Heart right ventricle (tissue), 16 donors: ENCODE measurements around the gene GGT6. TPM values are rescaled to one million over a fixed set of nuclear protein-coding genes. Genes with fewer than 3 reads are reported as not detected.

Experiments used
- ATAC-seq, 8 donors: fragments of 200-7000 bp; cut with Tn5 transposase; one replicate each; pipeline ENCODE4 v1.9.1; 2020; ENCODE audit warnings: mild to moderate bottlenecking in 8 of 8, moderate library complexity in 8 of 8, moderate number of reproducible peaks in 1 of 8
- DNase-seq, 2 donors: peaks; one replicate each; pipeline ENCODE4 v3.0.0-alpha.2; 2020
- H3K27ac ChIP-seq, 10 donors: fragments of 200-600 bp; sonication (generic) in 2 of 10; one replicate each; pipeline versions ENCODE4 v1.5.0 to v1.8.0; 2020 to 2022; ENCODE audit warnings: mild to moderate bottlenecking in 3 of 10
- H3K27me3 ChIP-seq, 7 donors: fragments of 200-600 bp; one replicate each; pipeline ENCODE4 v1.8.0; 2021 to 2022; ENCODE audit warnings: mild to moderate bottlenecking in 2 of 7
- H3K36me3 ChIP-seq, 9 donors: fragments of 200-600 bp; sonication (generic) in 1 of 9; one replicate each; pipeline versions ENCODE4 v1.5.0 to v1.8.0; 2020 to 2022; ENCODE audit warnings: mild to moderate bottlenecking in 2 of 9
- H3K4me1 ChIP-seq, 9 donors: fragments of 200-600 bp; sonication (generic) in 1 of 9; one replicate each; pipeline versions ENCODE4 v1.5.0 to v1.8.0; 2020 to 2022; ENCODE audit warnings: mild to moderate bottlenecking in 4 of 9
- H3K4me3 ChIP-seq, 10 donors: fragments of 200-600 bp; sonication (generic) in 2 of 10; one replicate each; pipeline versions ENCODE4 v1.5.0 to v1.8.0; 2020 to 2022; ENCODE audit warnings: mild to moderate bottlenecking in 7 of 10, moderate library complexity in 2 of 10
- H3K9me3 ChIP-seq, 11 donors: fragments of 200-600 bp in 10 of 11; sonication (generic) in 2 of 11; one replicate each; pipeline versions ENCODE4 v1.5.0 to v1.8.0; 2013 to 2022; ENCODE audit warnings: mild to moderate bottlenecking in 2 of 11, control low read depth in 1 of 11, moderate library complexity in 1 of 11
- WGBS, 2 donors: extraction: QIAGEN DNeasy Blood & Tissue Kit; methylation state at CpG; one replicate each; pipeline ENCODE4 v1.1.7; 2013; ENCODE audit warnings: inconsistent platforms in 1 of 2; 5-methylcytosine and 5-hydroxymethylcytosine counted together
- intact Hi-C, 10 donors: fragments of 100-400 bp; cut with DNase I; formaldehyde crosslinking; loops; one replicate each; pipeline versions ENCODE4 v1.11.1 to v1.14.2; 2022
- polyA plus RNA-seq, 2 donors: library from polyadenylated mRNA; stranded (reverse); fragments of 200-250 nt; gene quantifications; one replicate each; pipeline ENCODE4 v1.2.3, GENCODE V29; 2013
- total RNA-seq, 10 donors: library from RNA; stranded (reverse); fragmentation: NEBNext Ultra II Directional in 3 of 10; extraction: Animal tissue kit (Norgen Biotek cat#: 25700) in 3 of 10; gene quantifications; one replicate each; pipeline versions ENCODE4 v1.2.1 to v1.2.4, GENCODE V29; 2021 to 2023
- TF ChIP-seq, protein P1 (sequence below), 9 donors: fragments of 200-600 bp; sonication (generic) in 2 of 9; IDR thresholded peaks; one replicate each; pipeline versions ENCODE4 v1.5.0 to v1.8.0; 2021 to 2022; ENCODE audit warnings: antibody characterized with exemption in 9 of 9, mild to moderate bottlenecking in 5 of 9, moderate library complexity in 1 of 9
- donor health status: Arrhythmogenic right ventricular cardiomyopathy.
- donor health status: ischemic (EF 13 %, LVEDD 7.1; RV severe dilation, severe dysfunction).
- donor health status: healthy with polysubstance abuse.
- donor health status: DM: no; HTN: yes; CAD: no.
- donor health status: DM: no; HTN: no; CAD: no.
- donor health status: ischemic (EF 25% LVEDD 6.9; RV normal size, moderate dysfunction).
- donor health status: ischemic (EF 25% LVEDD 5.7; RV mildly dilated, moderate dysfunction).
- donor health status: healthy.
- donor health status: DM: yes; HTN: yes; CAD: no.
- donor health status: Ischemic cardiomyopathy.
- donor health status: ischemic (EF 35%, LVEDD 5.7; RV mildly dilated, moderate dysfunction).
- donor health status: nonischemic (EF 11% LVEDD 7.7; RV severe dilation, severe dysfunction).
- donor health status: DM: yes; HTN: yes; CAD: no.
- donor health status: PGD.
- donor health status: ischemic (EF 29% LVEDD 5.4; RV normal size, mild dysfunction).
- donor health status: nonischemic (EF 23%, LVEDD 6.1; RV moderate dilation, normal function).

Gene GGT6
- total and polyA plus RNA-seq, 12 donors, result 0.03 to 0.19 (median 0.12) TPM; not detected in 6

- TF ChIP-seq, protein P1, sequence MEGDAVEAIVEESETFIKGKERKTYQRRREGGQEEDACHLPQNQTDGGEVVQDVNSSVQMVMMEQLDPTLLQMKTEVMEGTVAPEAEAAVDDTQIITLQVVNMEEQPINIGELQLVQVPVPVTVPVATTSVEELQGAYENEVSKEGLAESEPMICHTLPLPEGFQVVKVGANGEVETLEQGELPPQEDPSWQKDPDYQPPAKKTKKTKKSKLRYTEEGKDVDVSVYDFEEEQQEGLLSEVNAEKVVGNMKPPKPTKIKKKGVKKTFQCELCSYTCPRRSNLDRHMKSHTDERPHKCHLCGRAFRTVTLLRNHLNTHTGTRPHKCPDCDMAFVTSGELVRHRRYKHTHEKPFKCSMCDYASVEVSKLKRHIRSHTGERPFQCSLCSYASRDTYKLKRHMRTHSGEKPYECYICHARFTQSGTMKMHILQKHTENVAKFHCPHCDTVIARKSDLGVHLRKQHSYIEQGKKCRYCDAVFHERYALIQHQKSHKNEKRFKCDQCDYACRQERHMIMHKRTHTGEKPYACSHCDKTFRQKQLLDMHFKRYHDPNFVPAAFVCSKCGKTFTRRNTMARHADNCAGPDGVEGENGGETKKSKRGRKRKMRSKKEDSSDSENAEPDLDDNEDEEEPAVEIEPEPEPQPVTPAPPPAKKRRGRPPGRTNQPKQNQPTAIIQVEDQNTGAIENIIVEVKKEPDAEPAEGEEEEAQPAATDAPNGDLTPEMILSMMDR (IDR thresholded peaks at IDR 0.05), result no peak
- Histone ChIP-seq H3K36me3 (peaks cover 0 to 31% (median 11%) of the 10 kb centered on the region in 9 donors), H3K4me1 (peaks cover 7 to 24% (median 21%) of the 10 kb centered on the region in 9 donors), H3K9me3 (no peaks in the 10 kb centered on the region), H3K4me3 (peak overlapping the region; percentile 44 to 96 (median 78)), H3K27me3 (no peaks in the 10 kb centered on the region), H3K27ac (peak overlapping the region; percentile 49 to 92 (median 88))
- DNase-seq (no peak), ATAC-seq (no peak)
- 65 to 66% methylated on average over 17 of the region's 17 CpGs for WGBS, 2 donors
- intact Hi-C loops, result loop anchor here in 3 of 10 donors (5.0 to 10.0 kb wide), 2 partner anchors 61 to 134 kb away; partner anchors contain the start of gene SPNS2 (in 1 of the 3)
Measured at GRCh38 chr17:4555873-4556759, 4.3 kb downstream of the GGT6 start.

DNA sequence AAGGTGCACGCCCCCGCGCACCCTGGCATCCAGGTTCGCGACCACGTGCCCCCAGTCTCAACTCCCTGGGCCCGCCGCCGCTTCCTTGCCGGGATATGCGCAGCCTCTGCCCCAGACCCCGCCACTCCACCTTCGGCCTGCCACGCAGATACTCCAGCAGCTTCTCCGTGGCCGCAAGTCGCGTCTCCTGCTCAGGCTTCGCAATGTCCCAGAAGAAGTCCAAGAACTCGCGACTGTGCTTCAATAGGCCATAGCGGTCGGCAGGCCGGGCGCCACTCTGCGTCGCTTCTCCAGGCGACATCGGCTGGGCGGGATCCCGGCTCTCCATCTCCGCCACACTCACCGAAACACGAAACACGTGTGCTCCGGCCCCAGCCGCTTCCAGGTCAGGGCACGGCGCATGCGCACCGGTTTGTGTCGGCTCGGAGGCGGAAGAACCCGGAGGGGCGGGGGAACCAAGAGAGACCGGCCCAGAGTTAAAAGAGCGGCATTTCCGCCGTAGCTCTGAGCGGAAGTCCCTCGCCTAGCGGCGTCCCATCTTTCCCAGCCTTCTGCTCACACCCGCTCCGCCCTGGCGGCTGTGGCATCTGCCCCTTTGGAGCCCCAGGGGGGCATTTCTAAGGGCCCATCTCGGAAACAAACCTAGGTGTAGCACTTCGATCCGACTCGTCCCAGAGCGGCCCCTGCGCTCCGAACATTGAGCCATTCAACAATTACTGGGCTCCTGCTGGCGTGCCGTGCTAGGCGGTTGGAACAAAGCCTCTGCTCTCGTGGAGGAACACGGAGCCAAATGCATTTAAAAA, 5.2 kb downstream of the GGT6 start, which contains the start of gene MYBBP1A:
Gene MYBBP1A (minus strand): TSS at position 388 of the 803 bp plus-strand sequence. CDS start 60 bp downstream, at position 328.
- intact Hi-C loops, result loop anchor here in 3 of 10 donors (5.0 to 10.0 kb wide), 2 partner anchors 60 to 133 kb away; partner anchors contain the start of gene SPNS2 (in 1 of the 3)
- H3K4me3 ChIP-seq, result peak within 1 kb of the TSS; percentile 44 to 96 (median 78)

DNA sequence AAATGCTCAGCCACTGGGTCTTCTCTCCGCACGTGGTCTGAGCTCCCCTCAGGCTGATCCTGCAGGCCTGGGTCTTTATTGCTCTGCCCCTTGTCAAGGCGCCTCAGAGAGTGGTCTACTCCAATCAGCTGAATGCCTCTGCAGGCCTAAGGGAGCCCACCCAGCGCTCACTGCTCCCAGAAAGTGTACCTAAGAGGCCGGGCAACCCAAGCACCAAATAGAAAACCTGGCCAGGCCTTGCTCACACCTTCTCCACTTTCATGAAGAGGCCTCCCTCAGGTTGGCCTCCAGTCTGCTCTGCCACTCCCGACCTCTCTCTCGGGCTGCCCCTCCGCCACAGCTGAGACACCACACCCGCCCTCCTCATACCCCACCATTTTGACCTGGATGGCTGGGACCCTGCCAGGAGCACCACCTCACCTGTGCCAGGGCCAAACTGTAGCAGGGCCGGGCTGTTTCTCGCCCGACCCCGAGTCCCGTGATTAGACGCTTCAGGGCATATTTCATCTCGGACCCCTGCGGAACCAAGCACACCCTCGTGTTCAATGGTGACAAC, 5.9 kb downstream of the GGT6 start:
- TF ChIP-seq, protein P1 (IDR thresholded peaks at IDR 0.05), result no peak
- ATAC-seq, result peak in 2 of 8 donors; percentile 1 to 23
- Histone ChIP-seq H3K4me3 (peak overlapping the region; percentile 44 to 96 (median 78)), H3K9me3 (no peaks in the 10 kb centered on the region), H3K27me3 (no peaks in the 10 kb centered on the region), H3K36me3 (peaks cover 0 to 47% (median 22%) of the 10 kb centered on the region in 9 donors), H3K4me1 (peaks cover 7 to 24% (median 21%) of the 10 kb centered on the region in 9 donors), H3K27ac (peak overlapping the region in 9 of 10 donors; percentile 78 to 92 (median 88))
- WGBS, 2 donors, result 19% methylated on average over 18 of the region's 18 CpGs
- intact Hi-C loops, result loop anchor here in 1 of 10 donors (10.0 kb wide), 1 partner anchor 60 kb away; the partner anchor contains the start of gene SPNS2
- DNase-seq, result no peak

More for the DNA sequence above, 5.2 kb downstream of the GGT6 start, which contains the start of gene MYBBP1A:
- TF ChIP-seq, protein P1 (IDR thresholded peaks at IDR 0.05), result peak in 7 of 9 donors; percentile 2 to 52 (median 39)
- DNase-seq, result peak; percentile 97 to 98
- peak; percentile 89 to 98 (median 96) for ATAC-seq
- peaks cover 7 to 24% (median 21%) of the 10 kb centered on the region in 9 donors for H3K4me1 ChIP-seq
- peaks cover 0 to 40% (median 18%) of the 10 kb centered on the region in 9 donors for H3K36me3 ChIP-seq
- 0% methylated on average over 69 of the region's 69 CpGs for WGBS, 2 donors
- no peaks in the 10 kb centered on the region for H3K9me3 ChIP-seq
- H3K27me3 ChIP-seq, result no peaks in the 10 kb centered on the region
- peak within 1 kb of the TSS; percentile 49 to 92 (median 88) for H3K27ac ChIP-seq
